Gastroesophageal sphincter (tissue), 4 donors: ENCODE data around the gene CCDC136. TPM values are rescaled to one million over a fixed set of nuclear protein-coding genes. Genes with fewer than 3 reads are reported as not detected.

Experiments used
- ATAC-seq: fragments of 150-250 bp; one replicate; pipeline ENCODE4 v1.9.1; 2016; ENCODE audit warnings: mild to moderate bottlenecking, moderate library complexity
- H3K27ac ChIP-seq, 4 donors: fragments of 200-600 bp; sonication (generic) in 3 of 4; 1 replicate in 3 of 4; 2 replicates in 1 of 4; pipeline ENCODE4 v1.5.1; 2016 to 2019
- H3K27me3 ChIP-seq: fragments of 200-600 bp; sonication (generic); one replicate; pipeline ENCODE4 v1.5.1; 2019
- H3K36me3 ChIP-seq, 2 donors: fragments of 200-600 bp; sonication (generic); one replicate each; pipeline ENCODE4 v1.5.1; 2019; ENCODE audit warnings: control low read depth in 1 of 2
- H3K4me1 ChIP-seq, 3 donors: fragments of 200-600 bp; sonication (generic); 1 replicate in 2 of 3; 2 replicates in 1 of 3; pipeline ENCODE4 v1.5.1; 2016 to 2019; ENCODE audit warnings: control low read depth in 2 of 3
- H3K4me3 ChIP-seq, 2 donors: fragments of 200-600 bp; sonication (generic); one replicate each; pipeline ENCODE4 v1.5.1; 2019; ENCODE audit warnings: mild to moderate bottlenecking in 1 of 2, moderate library complexity in 1 of 2
- H3K9me3 ChIP-seq, 3 donors: fragments of 200-600 bp; sonication (generic); one replicate each; pipeline ENCODE4 v1.5.1; 2017 to 2019; ENCODE audit warnings: control low read depth in 2 of 3
- CTCF ChIP-seq, 4 experiments: fragments of 200-600 bp in 2 of 4; fragments of 450-650 bp in 2 of 4; sonication (generic) in 1 of 4; IDR thresholded peaks; one replicate each; pipeline ENCODE4 v1.5.1; 2017 to 2019; ENCODE audit warnings: antibody characterized with exemption in 4 of 4, mild to moderate bottlenecking in 2 of 4, moderate library complexity in 2 of 4
- EP300 ChIP-seq: sonication (generic); formaldehyde crosslinking; IDR thresholded peaks from one replicate; pipeline ENCODE4 v1.6.1; 2017; ENCODE audit warnings: antibody characterized with exemption, mild to moderate bottlenecking
- POLR2A ChIP-seq, 2 donors: fragments of 450-650 bp; IDR thresholded peaks; one replicate each; pipeline ENCODE4 v1.6.1; 2017; ENCODE audit warnings: antibody characterized with exemption in 2 of 2, mild to moderate bottlenecking in 2 of 2, moderate library complexity in 1 of 2
- POLR2AphosphoS5 ChIP-seq: sonication (generic); formaldehyde crosslinking; IDR thresholded peaks from one replicate; pipeline ENCODE4 v1.6.1; 2017; ENCODE audit warnings: antibody characterized with exemption
- WGBS, 2 donors: methylation state at CpG; one replicate each; pipeline ENCODE4 v1.1.5; 2018; ENCODE audit warnings: low coverage in 1 of 2; 5-methylcytosine and 5-hydroxymethylcytosine counted together
- total RNA-seq, 4 donors: library from RNA; depleted of rRNA; stranded (reverse); fragments of >200 nt; gene quantifications; one replicate each; pipeline ENCODE4 v1.1.0, GENCODE V29; 2016

CCDC136 gene
- total RNA-seq, 4 donors from 2014 or later: 14.5 to 46.9 (median 21.5) TPM

DNA sequence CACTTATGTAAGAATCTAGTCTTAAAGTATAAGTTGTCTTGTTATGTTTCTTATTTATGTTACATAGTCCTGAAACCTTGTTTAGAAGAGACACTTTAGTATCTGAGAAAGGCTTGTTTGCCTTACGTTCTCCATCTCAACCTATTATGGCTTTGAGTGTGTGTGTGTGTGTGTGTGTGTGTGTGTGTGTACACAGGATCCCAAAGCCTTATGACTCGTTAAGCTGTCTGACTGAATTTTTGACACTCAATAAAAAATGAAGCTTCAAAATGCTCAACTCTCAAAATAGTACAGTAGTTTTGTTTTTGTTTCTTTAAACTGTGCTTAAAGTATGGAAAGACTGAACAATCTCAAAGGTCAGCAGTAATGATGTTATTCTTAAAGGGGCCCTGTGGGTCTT is 34.6 kb upstream of the CCDC136 start:
- H3K27me3 ChIP-seq: no peaks in the 10 kb centered on the region
- H3K4me1 ChIP-seq: peaks cover 9 to 43% (median 14%) of the 10 kb centered on the region in 3 donors
- no peak for ATAC-seq
- peaks cover 0 to 69% of the 10 kb centered on the region in 2 donors for H3K36me3 ChIP-seq
- H3K4me3 ChIP-seq: no peak overlapping the region
- no peak for TF ChIP-seq POLR2A (IDR thresholded peaks at IDR 0.05)
- TF ChIP-seq EP300: no peak
- TF ChIP-seq POLR2AphosphoS5: no peak
- no peak for TF ChIP-seq CTCF (IDR thresholded peaks at IDR 0.05)
- 0 to 8% methylated on average over 2 of the region's 2 CpGs for WGBS, 2 donors
- no peaks in the 10 kb centered on the region for H3K9me3 ChIP-seq
- peak overlapping the region; percentile 81 to 100 (median 90) for H3K27ac ChIP-seq

DNA sequence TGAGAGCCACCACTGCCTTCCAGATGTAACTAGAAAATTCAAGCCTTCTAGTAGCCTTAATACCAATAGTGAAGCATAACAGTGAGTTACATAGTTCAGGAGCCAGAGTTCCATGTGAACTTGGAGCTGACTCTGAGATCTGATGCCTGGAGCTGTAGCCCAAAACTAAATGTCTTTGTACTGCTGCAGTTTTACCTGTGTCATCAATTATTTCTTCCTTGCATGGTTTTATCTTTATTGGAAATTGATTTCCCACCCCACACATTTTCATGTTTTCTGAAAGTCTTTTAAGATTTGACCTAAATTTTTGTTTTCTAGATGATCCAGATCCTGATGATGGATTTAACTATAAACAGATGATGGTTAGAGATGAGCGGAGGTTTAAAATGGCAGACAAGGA is 33.2 kb upstream of the CCDC136 start:
- TF ChIP-seq POLR2AphosphoS5 (no peak), EP300 (no peak), POLR2A (IDR thresholded peaks at IDR 0.05) (no peak)
- no peak for ATAC-seq
- WGBS, 2 donors: 67 to 100% methylated on average over 1 of the region's 1 CpG

DNA sequence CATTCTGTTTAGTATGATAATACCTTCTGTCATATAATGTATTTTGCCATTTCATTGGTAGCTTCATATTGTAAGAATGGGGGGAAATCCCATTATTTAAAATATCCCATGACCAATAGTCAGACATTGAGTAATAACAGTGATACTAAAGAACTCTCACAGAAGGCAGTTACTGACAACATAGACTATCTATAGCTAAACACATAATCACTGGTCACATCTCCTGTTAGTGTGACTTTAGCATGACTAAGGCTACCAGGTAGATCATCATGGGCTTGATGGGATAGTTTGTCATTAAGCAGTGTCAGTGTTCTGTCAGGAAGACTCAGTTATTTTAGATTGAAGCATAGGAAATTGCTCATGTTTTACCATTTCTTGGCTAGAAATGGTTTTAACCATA is 32.5 kb upstream of the CCDC136 start:
- no peak for TF ChIP-seq POLR2AphosphoS5
- TF ChIP-seq POLR2A (IDR thresholded peaks at IDR 0.05): no peak
- TF ChIP-seq CTCF (IDR thresholded peaks at IDR 0.05): no peak
- TF ChIP-seq EP300: no peak
- peaks cover 0 to 59% of the 10 kb centered on the region in 2 donors for H3K36me3 ChIP-seq

More for the DNA sequence above, 33.2 kb upstream of the CCDC136 start:
- peaks cover 13 to 53% (median 20%) of the 10 kb centered on the region in 3 donors for H3K4me1 ChIP-seq
- H3K4me3 ChIP-seq: no peak overlapping the region
- peak overlapping the region; percentile 81 to 100 (median 90) for H3K27ac ChIP-seq
- H3K9me3 ChIP-seq: no peaks in the 10 kb centered on the region
- peaks cover 0 to 64% of the 10 kb centered on the region in 2 donors for H3K36me3 ChIP-seq
- H3K27me3 ChIP-seq: no peaks in the 10 kb centered on the region

DNA sequence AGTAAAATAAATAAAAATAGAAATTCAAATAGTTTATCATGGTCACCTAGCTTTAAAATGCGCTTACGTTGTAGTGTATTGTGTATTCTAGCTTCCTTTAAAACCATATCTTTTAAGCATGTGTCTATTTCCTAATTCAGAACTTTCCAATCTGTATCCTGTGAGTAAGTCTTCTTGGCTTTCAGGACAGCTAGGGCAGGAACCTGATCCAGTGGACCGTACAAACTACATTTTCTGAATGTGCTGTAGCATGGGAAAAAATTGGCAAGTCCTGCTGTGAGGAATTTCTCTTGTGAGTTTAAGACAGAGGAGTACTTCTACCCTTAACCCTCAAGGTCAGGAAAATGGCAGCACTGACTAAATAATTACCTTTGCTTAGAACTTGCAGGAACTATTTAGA is 28.2 kb upstream of the CCDC136 start:
- Histone ChIP-seq H3K36me3 (peaks cover 0 to 84% of the 10 kb centered on the region in 2 donors), H3K9me3 (no peaks in the 10 kb centered on the region), H3K27me3 (no peaks in the 10 kb centered on the region), H3K4me3 (no peak overlapping the region), H3K27ac (peak overlapping the region; percentile 47 to 93 (median 74)), H3K4me1 (peaks cover 4 to 23% (median 11%) of the 10 kb centered on the region in 3 donors)
- WGBS, 2 donors: 42 to 60% methylated on average over 3 of the region's 3 CpGs
- peak; percentile 80 for ATAC-seq
- TF ChIP-seq EP300: no peak

More for the DNA sequence above, 32.5 kb upstream of the CCDC136 start:
- no peak for ATAC-seq
- Histone ChIP-seq H3K9me3 (no peaks in the 10 kb centered on the region), H3K4me1 (peaks cover 13 to 50% (median 20%) of the 10 kb centered on the region in 3 donors), H3K4me3 (no peak overlapping the region), H3K27ac (peak overlapping the region in 3 of 4 donors; percentile 50 to 93 (median 81)), H3K27me3 (no peaks in the 10 kb centered on the region)

DNA sequence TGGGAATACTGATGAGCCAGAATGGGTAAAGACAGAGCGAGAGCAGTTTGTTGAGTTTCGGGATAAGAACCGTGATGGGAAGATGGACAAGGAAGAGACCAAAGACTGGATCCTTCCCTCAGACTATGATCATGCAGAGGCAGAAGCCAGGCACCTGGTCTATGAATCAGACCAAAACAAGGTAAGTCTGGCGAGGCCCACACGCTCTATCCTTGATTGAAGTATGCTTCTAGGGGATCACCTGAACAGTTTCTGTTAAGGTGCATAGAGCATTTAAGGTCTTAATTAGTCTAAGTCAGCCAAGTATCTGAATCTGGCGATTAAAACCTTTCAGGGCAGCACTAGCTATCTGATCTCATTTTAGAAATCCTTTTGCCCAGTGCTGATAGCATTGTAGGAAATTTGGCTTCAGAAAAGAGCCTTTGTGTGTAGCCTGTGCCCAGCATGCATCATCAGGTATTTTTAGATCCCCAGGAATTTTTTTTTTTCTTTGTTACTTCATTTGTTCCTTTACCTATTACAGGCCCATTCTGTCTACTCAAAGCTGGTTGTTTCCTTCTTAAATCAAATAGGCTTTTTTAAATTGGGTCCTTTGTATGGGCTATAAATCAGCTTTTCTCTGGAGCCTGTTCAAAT is 24.2 kb upstream of the CCDC136 start:
- TF ChIP-seq POLR2AphosphoS5 (no peak), POLR2A (IDR thresholded peaks at IDR 0.05) (no peak), EP300 (no peak), CTCF (IDR thresholded peaks at IDR 0.05) (no peak)
- no peaks in the 10 kb centered on the region for H3K27me3 ChIP-seq
- no peak overlapping the region for H3K4me3 ChIP-seq
- H3K9me3 ChIP-seq: no peaks in the 10 kb centered on the region
- ATAC-seq: no peak
- peak overlapping the region; percentile 53 to 70 (median 62) for H3K27ac ChIP-seq
- peaks cover 4 to 23% (median 11%) of the 10 kb centered on the region in 3 donors for H3K4me1 ChIP-seq
- peaks cover 0 to 85% of the 10 kb centered on the region in 2 donors for H3K36me3 ChIP-seq
- WGBS, 2 donors: 83 to 97% methylated on average over 5 to 6 of the region's 6 CpGs

DNA sequence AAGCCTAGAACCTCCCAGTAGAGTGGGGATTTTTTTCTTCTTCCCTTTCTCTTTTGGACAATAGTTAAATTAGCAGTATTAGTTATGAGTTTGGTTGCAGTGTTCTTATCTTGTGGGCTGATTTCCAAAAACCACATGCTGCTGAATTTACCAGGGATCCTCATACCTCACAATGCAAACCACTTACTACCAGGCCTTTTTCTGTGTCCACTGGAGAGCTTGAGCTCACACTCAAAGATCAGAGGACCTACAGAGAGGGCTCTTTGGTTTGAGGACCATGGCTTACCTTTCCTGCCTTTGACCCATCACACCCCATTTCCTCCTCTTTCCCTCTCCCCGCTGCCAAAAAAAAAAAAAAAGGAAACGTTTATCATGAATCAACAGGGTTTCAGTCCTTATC is 21.5 kb upstream of the CCDC136 start:
- Histone ChIP-seq H3K36me3 (peaks cover 0 to 81% of the 10 kb centered on the region in 2 donors), H3K27ac (no peak overlapping the region), H3K27me3 (no peaks in the 10 kb centered on the region), H3K4me3 (no peak overlapping the region), H3K9me3 (no peaks in the 10 kb centered on the region), H3K4me1 (peaks cover 0 to 11% (median 5%) of the 10 kb centered on the region in 3 donors)
- TF ChIP-seq EP300 (no peak), POLR2A (IDR thresholded peaks at IDR 0.05) (no peak), POLR2AphosphoS5 (no peak), CTCF (IDR thresholded peaks at IDR 0.05) (no peak)
- WGBS, 2 donors: 11 to 45% methylated on average over 1 to 2 of the region's 2 CpGs
- no peak for ATAC-seq
